Choroid plexus epithelial cell (primary cell): ENCODE measurements around the gene TPI1.
A peak's percentile ranks its signal among the peaks of the same experiment; 100 is the strongest.

Experiments used
- DNase-seq: peaks from one replicate; pipeline ENCODE4 v3.0.0-alpha.2; 2010; ENCODE audit warnings: low read depth
- H3K4me3 ChIP-seq: 2 replicates; pipeline ENCODE4 v1.5.1; 2011; ENCODE audit warnings: low read depth, mild to moderate bottlenecking, control low read depth, low read length, moderate library complexity
- CTCF ChIP-seq: conservative IDR thresholded peaks from 2 replicates; pipeline ENCODE4 v1.5.1; 2011; ENCODE audit warnings: low read depth, mild to moderate bottlenecking, control low read depth, inconsistent platforms, low read length, moderate library complexity

TPI1 gene

GRCh38 chr12:6825398-6826124, 41.8 kb upstream of the TPI1 start:
- peak; percentile 93 for TF ChIP-seq CTCF
- H3K4me3 ChIP-seq = peak overlapping the region; percentile 37

GRCh38 chr12:6826125-6826733, 41.1 kb upstream of the TPI1 start:
- H3K4me3 ChIP-seq = no peak overlapping the region
- DNase-seq = no peak
- no peak for TF ChIP-seq CTCF

More at GRCh38 chr12:6825398-6826124, 41.8 kb upstream of the TPI1 start:
- DNase-seq = peak; percentile 89

- DNase-seq = no peak
- no peak for TF ChIP-seq CTCF
- H3K4me3 ChIP-seq = no peak overlapping the region
These were observed 40.4 kb upstream of the TPI1 start for GRCh38 chr12:6826734-6827436.

- peak overlapping the region; percentile 30 for H3K4me3 ChIP-seq
- no peak for TF ChIP-seq CTCF
- DNase-seq = peak; percentile 87
These were observed 39.9 kb upstream of the TPI1 start for GRCh38 chr12:6827437-6827911.

- H3K4me3 ChIP-seq = peak within 1 kb of the TSS; percentile 93
- DNase-seq = peak; percentile 39
- TF ChIP-seq CTCF = no peak
These were observed 39.1 kb upstream of the TPI1 start, which contains the start of gene P3H3 for GRCh38 chr12:6827982-6828780. P3H3 (plus strand) TSS chr12:6828407; CDS start chr12:6828441, 34 bp downstream.

GRCh38 chr12:6828781-6829535, 38.4 kb upstream of the TPI1 start:
- H3K4me3 ChIP-seq = peak overlapping the region; percentile 93
- no peak for TF ChIP-seq CTCF
- peak; percentile 71 for DNase-seq
